Heart left ventricle (tissue), 16 donors: ENCODE measurements around the gene NUDC. TPM values are rescaled to one million over a fixed set of nuclear protein-coding genes. Genes with fewer than 3 reads are reported as not detected.

Experiments used
- ATAC-seq, 4 donors: fragments of 200-7000 bp; cut with Tn5 transposase; one replicate each; pipeline ENCODE4 v1.9.1; 2020 to 2022; ENCODE audit warnings: moderate library complexity in 4 of 4, mild to moderate bottlenecking in 3 of 4, moderate number of reproducible peaks in 1 of 4
- DNase-seq, 5 donors: peaks; one replicate each; pipeline ENCODE4 v3.0.0-alpha.2; 2020
- H3K27ac ChIP-seq, 12 donors: fragments of 200-600 bp; sonication (generic) in 4 of 12; one replicate each; pipeline versions ENCODE4 v1.5.0 to v1.8.0; 2016 to 2022; ENCODE audit warnings: mild to moderate bottlenecking in 2 of 12
- H3K27me3 ChIP-seq, 9 donors: fragments of 200-600 bp; sonication (generic) in 2 of 9; one replicate each; pipeline versions ENCODE4 v1.5.1 to v1.8.0; 2016 to 2022; ENCODE audit warnings: mild to moderate bottlenecking in 3 of 9
- H3K36me3 ChIP-seq, 9 donors: fragments of 200-600 bp; sonication (generic) in 2 of 9; one replicate each; pipeline versions ENCODE4 v1.5.0 to v1.8.0; 2018 to 2022; ENCODE audit warnings: mild to moderate bottlenecking in 2 of 9
- H3K4me1 ChIP-seq, 12 donors: fragments of 200-600 bp; sonication (generic) in 4 of 12; one replicate each; pipeline versions ENCODE4 v1.5.0 to v1.8.0; 2016 to 2022; ENCODE audit warnings: mild to moderate bottlenecking in 3 of 12
- H3K4me3 ChIP-seq, 12 donors: fragments of 200-600 bp; sonication (generic) in 4 of 12; one replicate each; pipeline versions ENCODE4 v1.5.0 to v1.8.0; 2017 to 2022; ENCODE audit warnings: mild to moderate bottlenecking in 9 of 12, moderate library complexity in 4 of 12
- H3K9me3 ChIP-seq, 12 donors: fragments of 200-600 bp; sonication (generic) in 4 of 12; one replicate each; pipeline versions ENCODE4 v1.5.0 to v1.8.0; 2016 to 2022; ENCODE audit warnings: mild to moderate bottlenecking in 1 of 12
- POLR2A ChIP-seq, 2 donors: fragments of 450-650 bp; IDR thresholded peaks; one replicate each; pipeline ENCODE4 v1.6.1; 2017; ENCODE audit warnings: antibody characterized with exemption in 2 of 2, mild to moderate bottlenecking in 2 of 2, moderate library complexity in 2 of 2
- WGBS, 4 donors: extraction: QIAGEN DNeasy Blood & Tissue Kit in 2 of 4; methylation state at CpG; one replicate each; pipeline versions ENCODE4 v1.1.5 to v1.1.7; 2013 to 2018; 5-methylcytosine and 5-hydroxymethylcytosine counted together
- intact Hi-C, 10 donors: fragments of 100-400 bp; cut with DNase I; formaldehyde crosslinking; loops; one replicate each; pipeline versions ENCODE4 v1.11.1 to v1.14.2; 2022
- polyA plus RNA-seq, 2 donors: library from polyadenylated mRNA; stranded (reverse); fragments of 200-250 nt; gene quantifications; one replicate each; pipeline ENCODE4 v1.2.3, GENCODE V29; 2013
- total RNA-seq, 9 donors: library from RNA; depleted of rRNA in 2 of 9; stranded (reverse); fragments of >200 nt in 2 of 9; fragmentation: NEBNext Ultra II Directional in 3 of 9; extraction: Animal tissue kit (Norgen Biotek cat#: 25700) in 3 of 9; gene quantifications; one replicate each; pipeline versions ENCODE4 v1.1.0 to v1.2.4, GENCODE V29; 2016 to 2023
- TF ChIP-seq, protein P1 (sequence below), 12 donors: fragments of 200-600 bp; sonication (generic) in 4 of 12; IDR thresholded peaks; one replicate each; pipeline versions ENCODE4 v1.5.0 to v1.8.0; 2018 to 2022; ENCODE audit warnings: antibody characterized with exemption in 12 of 12, mild to moderate bottlenecking in 5 of 12
- donor health status: ischemic (EF 13 %, LVEDD 7.1; RV severe dilation, severe dysfunction).
- donor health status: healthy with polysubstance abuse.
- donor health status: DM: no; HTN: yes; CAD: no.
- donor health status: DM: no; HTN: no; CAD: no.
- donor health status: ischemic (EF 25% LVEDD 6.9; RV normal size, moderate dysfunction).
- donor health status: ischemic (EF 25% LVEDD 5.7; RV mildly dilated, moderate dysfunction).
- donor health status: healthy.
- donor health status: DM: yes; HTN: yes; CAD: no.
- donor health status: ischemic (EF 35%, LVEDD 5.7; RV mildly dilated, moderate dysfunction).
- donor health status: nonischemic (EF 11% LVEDD 7.7; RV severe dilation, severe dysfunction).
- donor health status: DM: yes; HTN: yes; CAD: no.
- donor health status: PGD.
- donor health status: ischemic (EF 29% LVEDD 5.4; RV normal size, mild dysfunction).
- donor health status: nonischemic (EF 23%, LVEDD 6.1; RV moderate dilation, normal function).

NUDC gene
- total and polyA plus RNA-seq, 11 donors = 53.6 to 99.6 (median 60.8) TPM

DNA sequence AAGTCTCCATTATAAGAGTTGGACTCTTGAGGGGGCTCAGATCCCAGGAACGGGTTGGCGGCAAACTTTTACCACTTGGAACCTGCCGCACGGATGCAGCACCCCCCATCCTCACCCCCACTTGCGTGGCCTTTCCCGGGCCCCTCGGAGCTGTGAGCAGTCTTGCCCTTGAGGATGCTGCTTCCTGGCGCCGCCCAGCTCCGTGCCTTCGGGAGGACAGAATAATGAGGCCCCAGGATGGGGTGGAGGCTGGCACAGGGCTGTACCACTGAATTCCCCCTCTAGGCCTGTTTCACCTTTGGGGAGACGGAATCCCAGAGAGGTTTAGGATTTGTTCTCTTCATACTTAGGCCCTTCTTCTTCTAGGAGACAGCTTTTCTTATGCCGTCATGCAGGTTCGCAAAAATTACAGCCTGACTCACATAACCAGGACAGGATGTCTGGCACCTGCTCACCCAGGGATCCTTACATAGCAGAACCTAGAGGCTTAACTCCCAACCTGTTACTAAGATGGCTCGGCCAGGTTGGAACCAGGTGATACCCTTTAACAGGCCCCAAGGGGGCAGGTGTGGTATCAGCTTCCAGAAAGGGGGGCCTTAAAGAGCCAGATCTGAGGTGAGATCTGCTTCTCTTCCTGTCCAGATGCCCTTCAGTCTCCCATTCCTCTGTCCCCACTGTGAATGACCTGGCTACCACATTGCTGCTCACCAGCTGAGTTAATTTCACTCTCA lies 73.4 kb downstream of the NUDC start:
- peak overlapping the region; percentile 35 to 92 (median 68) for H3K4me3 ChIP-seq
- no peaks in the 10 kb centered on the region for H3K36me3 ChIP-seq
- H3K9me3 ChIP-seq = no peaks in the 10 kb centered on the region
- H3K4me1 ChIP-seq = peaks cover 9 to 59% (median 40%) of the 10 kb centered on the region in 12 donors
- no peak for TF ChIP-seq POLR2A (IDR thresholded peaks at IDR 0.05)
- ATAC-seq = no peak
- 42 to 50% (median 44%) methylated on average over 14 to 15 of the region's 15 CpGs for WGBS, 4 donors
- H3K27ac ChIP-seq = peak overlapping the region in 7 of 12 donors; percentile 30 to 69 (median 48)
- DNase-seq = peak in 1 of 5 donors; percentile 22
- peaks cover 0 to 41% (median 13%) of the 10 kb centered on the region in 9 donors for H3K27me3 ChIP-seq
- intact Hi-C loops = loop anchor here in 8 of 10 donors (5.0 to 10.0 kb wide), 5 partner anchors 37 to 102 kb away; no protein-coding TSS in a partner anchor

DNA sequence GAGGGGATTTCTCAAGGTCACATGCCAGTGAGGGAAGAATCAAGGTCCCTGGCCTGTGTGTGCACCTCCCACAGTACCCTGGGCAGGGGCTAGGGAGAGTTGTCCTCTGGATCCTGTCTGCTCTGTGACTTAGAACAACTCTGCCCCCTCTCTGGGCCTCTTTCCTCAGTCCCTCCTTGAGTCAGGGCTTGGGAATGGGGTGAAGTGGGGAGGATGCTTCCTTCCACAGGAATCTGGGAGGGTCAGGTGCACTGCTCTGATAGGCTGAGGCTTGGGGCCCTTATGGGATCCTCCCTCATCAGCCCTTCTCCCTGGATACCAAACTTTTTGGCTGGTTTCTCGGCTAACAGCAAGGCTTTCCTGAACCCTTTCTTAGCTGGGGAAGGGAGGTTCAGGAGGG lies 74.5 kb downstream of the NUDC start:
- Histone ChIP-seq H3K36me3 (no peaks in the 10 kb centered on the region), H3K27ac (peak overlapping the region in 1 of 12 donors; percentile 18), H3K27me3 (peaks cover 0 to 41% (median 13%) of the 10 kb centered on the region in 9 donors), H3K4me1 (peaks cover 13 to 70% (median 49%) of the 10 kb centered on the region in 12 donors), H3K4me3 (no peak overlapping the region), H3K9me3 (no peaks in the 10 kb centered on the region)
- TF ChIP-seq POLR2A (IDR thresholded peaks at IDR 0.05) = no peak
- TF ChIP-seq, protein P1, sequence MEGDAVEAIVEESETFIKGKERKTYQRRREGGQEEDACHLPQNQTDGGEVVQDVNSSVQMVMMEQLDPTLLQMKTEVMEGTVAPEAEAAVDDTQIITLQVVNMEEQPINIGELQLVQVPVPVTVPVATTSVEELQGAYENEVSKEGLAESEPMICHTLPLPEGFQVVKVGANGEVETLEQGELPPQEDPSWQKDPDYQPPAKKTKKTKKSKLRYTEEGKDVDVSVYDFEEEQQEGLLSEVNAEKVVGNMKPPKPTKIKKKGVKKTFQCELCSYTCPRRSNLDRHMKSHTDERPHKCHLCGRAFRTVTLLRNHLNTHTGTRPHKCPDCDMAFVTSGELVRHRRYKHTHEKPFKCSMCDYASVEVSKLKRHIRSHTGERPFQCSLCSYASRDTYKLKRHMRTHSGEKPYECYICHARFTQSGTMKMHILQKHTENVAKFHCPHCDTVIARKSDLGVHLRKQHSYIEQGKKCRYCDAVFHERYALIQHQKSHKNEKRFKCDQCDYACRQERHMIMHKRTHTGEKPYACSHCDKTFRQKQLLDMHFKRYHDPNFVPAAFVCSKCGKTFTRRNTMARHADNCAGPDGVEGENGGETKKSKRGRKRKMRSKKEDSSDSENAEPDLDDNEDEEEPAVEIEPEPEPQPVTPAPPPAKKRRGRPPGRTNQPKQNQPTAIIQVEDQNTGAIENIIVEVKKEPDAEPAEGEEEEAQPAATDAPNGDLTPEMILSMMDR (IDR thresholded peaks at IDR 0.05) = no peak
- intact Hi-C loops = loop anchor here in 9 of 10 donors (2.0 to 10.0 kb wide), 7 partner anchors 36 to 103 kb away; no protein-coding TSS in a partner anchor
- 71 to 91% (median 81%) methylated on average over 1 of the region's 1 CpG for WGBS, 4 donors
- DNase-seq (no peak), ATAC-seq (no peak)

Other genes with a start within 250 kb of the NUDC start
- 10 to 100 TPM; 29.0 to 73.9 (median 49.9) TPM for gene ARID1A, start 225.7 kb upstream of the NUDC start, total RNA-seq
- gene ARID1A, start 225.7 kb upstream of the NUDC start, polyA plus RNA-seq = 10 to 100 TPM; 14.1 to 33.0 TPM
- gene PIGV, start 133.8 kb upstream of the NUDC start, total RNA-seq = 1 to 10 TPM; 4.3 to 8.8 (median 5.6) TPM
- 1 to 10 TPM; 2.7 to 4.4 TPM for gene PIGV, start 133.8 kb upstream of the NUDC start, polyA plus RNA-seq
- 10 to 100 TPM in 8 of 9 donors, 1 to 10 TPM in 1; 9.2 to 22.5 (median 12.2) TPM for gene ZDHHC18, start 95.1 kb upstream of the NUDC start, total RNA-seq
- gene ZDHHC18, start 95.1 kb upstream of the NUDC start, polyA plus RNA-seq = 10 to 100 TPM in 1 of 2 donors, 1 to 10 TPM in 1; 8.7 to 18.5 TPM
- under 1 TPM in 2 of 9 donors, not detected in 7; 0.26 to 0.37 TPM for gene SFN, start 58.6 kb upstream of the NUDC start, total RNA-seq
- under 1 TPM; 0.11 to 0.42 TPM for gene SFN, start 58.6 kb upstream of the NUDC start, polyA plus RNA-seq
- 10 to 100 TPM in 8 of 9 donors, 1 to 10 TPM in 1; 7.6 to 27.4 (median 17.1) TPM for gene GPN2, start 31.5 kb upstream of the NUDC start, total RNA-seq
- gene GPN2, start 31.5 kb upstream of the NUDC start, polyA plus RNA-seq = 10 to 100 TPM; 12.0 to 15.7 TPM
- gene GPATCH3, start 21.3 kb upstream of the NUDC start, total RNA-seq = 10 to 100 TPM in 3 of 9 donors, 1 to 10 TPM in 6; 6.0 to 14.9 (median 9.0) TPM
- gene GPATCH3, start 21.3 kb upstream of the NUDC start, polyA plus RNA-seq = 10 to 100 TPM in 1 of 2 donors, 1 to 10 TPM in 1; 7.7 to 11.7 TPM
- gene NR0B2, start 7.8 kb upstream of the NUDC start, total RNA-seq = 10 to 100 TPM in 2 of 9 donors, 1 to 10 TPM in 7; 2.4 to 19.2 (median 6.6) TPM
- gene NR0B2, start 7.8 kb upstream of the NUDC start, polyA plus RNA-seq = 1 to 10 TPM; 2.0 to 6.6 TPM
- under 1 TPM in 2 of 9 donors, not detected in 7; 0.12 to 0.45 TPM for gene KDF1, start 38.7 kb downstream of the NUDC start, total RNA-seq
- gene KDF1, start 38.7 kb downstream of the NUDC start, polyA plus RNA-seq = under 1 TPM in 1 of 2 donors, not detected in 1; 0.03 TPM
- 10 to 100 TPM; 16.6 to 68.5 (median 21.7) TPM for gene TRNP1, start 71.9 kb downstream of the NUDC start, total RNA-seq
- gene TRNP1, start 71.9 kb downstream of the NUDC start, polyA plus RNA-seq = 10 to 100 TPM; 18.4 to 38.9 TPM
- 10 to 100 TPM in 8 of 9 donors, 1 to 10 TPM in 1; 9.1 to 78.4 (median 32.6) TPM for gene TENT5B, start 91.1 kb downstream of the NUDC start, total RNA-seq
- gene TENT5B, start 91.1 kb downstream of the NUDC start, polyA plus RNA-seq = 10 to 100 TPM; 19.8 to 62.2 TPM
- gene SLC9A1, start 233.4 kb downstream of the NUDC start, total RNA-seq = 10 to 100 TPM; 11.4 to 44.9 (median 25.3) TPM
- gene SLC9A1, start 233.4 kb downstream of the NUDC start, polyA plus RNA-seq = 10 to 100 TPM in 1 of 2 donors, 1 to 10 TPM in 1; 9.4 to 15.1 TPM